ENCODE data around the gene PRKN.

Gene PRKN

GRCh38 chr6:162733489-162733888, 5.9 kb upstream of the PRKN start:
- ATAC-seq (ENCODE audit: low read depth) (no peak), DNase-seq (ENCODE audit: low spot score) (no peak)
- Histone ChIP-seq H3K4me1 (ENCODE audit: insufficient read depth, poor library complexity, severe bottlenecking) (no peaks in the 10 kb centered on the region), H3K4me3 (ENCODE audit: severe bottlenecking) (no peak overlapping the region), H3K9me3 (ENCODE audit: severe bottlenecking) (no peaks in the 10 kb centered on the region), H3K27me3 (ENCODE audit: insufficient read depth, poor library complexity, severe bottlenecking) (no peaks in the 10 kb centered on the region), H3K27ac (ENCODE audit: poor library complexity, severe bottlenecking) (no peak overlapping the region), H3K36me3 (ENCODE audit: low read depth) (no peaks in the 10 kb centered on the region)
- no peak for TF ChIP-seq CTCF (IDR thresholded peaks at IDR 0.05; ENCODE audit: poor library complexity, severe bottlenecking)

GRCh38 chr6:162730502-162730901, 2.9 kb upstream of the PRKN start:
- H3K27ac ChIP-seq (ENCODE audit: poor library complexity, severe bottlenecking): no peak overlapping the region
- TF ChIP-seq CTCF (IDR thresholded peaks at IDR 0.05; ENCODE audit: poor library complexity, severe bottlenecking): no peak
- no peak overlapping the region for H3K4me3 ChIP-seq (ENCODE audit: severe bottlenecking)
- no peaks in the 10 kb centered on the region for H3K36me3 ChIP-seq (ENCODE audit: low read depth)
- no peaks in the 10 kb centered on the region for H3K27me3 ChIP-seq (ENCODE audit: insufficient read depth, poor library complexity, severe bottlenecking)
- DNase-seq (ENCODE audit: low spot score) (no peak), ATAC-seq (ENCODE audit: low read depth) (no peak)
- H3K9me3 ChIP-seq (ENCODE audit: severe bottlenecking): no peaks in the 10 kb centered on the region
- no peaks in the 10 kb centered on the region for H3K4me1 ChIP-seq (ENCODE audit: insufficient read depth, poor library complexity, severe bottlenecking)

- Histone ChIP-seq H3K9me3 (ENCODE audit: severe bottlenecking) (no peaks in the 10 kb centered on the region), H3K36me3 (ENCODE audit: low read depth) (no peaks in the 10 kb centered on the region), H3K4me1 (ENCODE audit: insufficient read depth, poor library complexity, severe bottlenecking) (no peaks in the 10 kb centered on the region), H3K27ac (ENCODE audit: poor library complexity, severe bottlenecking) (no peak overlapping the region), H3K27me3 (ENCODE audit: insufficient read depth, poor library complexity, severe bottlenecking) (no peaks in the 10 kb centered on the region), H3K4me3 (ENCODE audit: severe bottlenecking) (no peak overlapping the region)
- DNase-seq (ENCODE audit: low spot score): no peak
- no peak for ATAC-seq (ENCODE audit: low read depth)
- no peak for TF ChIP-seq CTCF (IDR thresholded peaks at IDR 0.05; ENCODE audit: poor library complexity, severe bottlenecking)
Observed at GRCh38 chr6:162728706-162729105, 1.1 kb upstream of the PRKN start.

- ATAC-seq (ENCODE audit: low read depth) (no peak), DNase-seq (ENCODE audit: low spot score) (no peak)
- no peaks in the 10 kb centered on the region for H3K9me3 ChIP-seq (ENCODE audit: severe bottlenecking)
- H3K27ac ChIP-seq (ENCODE audit: poor library complexity, severe bottlenecking): no peak overlapping the region
- peak overlapping the region; percentile 58 for H3K4me3 ChIP-seq (ENCODE audit: severe bottlenecking)
- no peaks in the 10 kb centered on the region for H3K27me3 ChIP-seq (ENCODE audit: insufficient read depth, poor library complexity, severe bottlenecking)
- no peaks in the 10 kb centered on the region for H3K4me1 ChIP-seq (ENCODE audit: insufficient read depth, poor library complexity, severe bottlenecking)
- TF ChIP-seq CTCF (IDR thresholded peaks at IDR 0.05; ENCODE audit: poor library complexity, severe bottlenecking): no peak
- H3K36me3 ChIP-seq (ENCODE audit: low read depth): no peaks in the 10 kb centered on the region
Observed at GRCh38 chr6:162728197-162728596, 631 bp upstream of the PRKN start.

GRCh38 chr6:162726947-162727321, 632 bp downstream of the PRKN start:
- no peaks in the 10 kb centered on the region for H3K4me1 ChIP-seq (ENCODE audit: insufficient read depth, poor library complexity, severe bottlenecking)
- H3K36me3 ChIP-seq (ENCODE audit: low read depth): no peaks in the 10 kb centered on the region
- H3K4me3 ChIP-seq (ENCODE audit: severe bottlenecking): peak overlapping the region; percentile 58
- no peak for TF ChIP-seq CTCF (IDR thresholded peaks at IDR 0.05; ENCODE audit: poor library complexity, severe bottlenecking)
- H3K27ac ChIP-seq (ENCODE audit: poor library complexity, severe bottlenecking): no peak overlapping the region
- no peaks in the 10 kb centered on the region for H3K9me3 ChIP-seq (ENCODE audit: severe bottlenecking)
- ATAC-seq (ENCODE audit: low read depth): peak; percentile 6; the same call in 2 of the 3 replicates
- no peak for DNase-seq (ENCODE audit: low spot score)
- no peaks in the 10 kb centered on the region for H3K27me3 ChIP-seq (ENCODE audit: insufficient read depth, poor library complexity, severe bottlenecking)
